Liver (tissue), 3 donors: ENCODE results near the gene PIGH.

ENCODE experiments used
- EGR1 ChIP-seq, 2 donors: IDR thresholded peaks; 2 replicates each; pipeline ENCODE4 v1.6.1; 2016 to 2018; ENCODE audit warnings: antibody characterized with exemption in 2 of 2, low read depth in 2 of 2
- FOXA2 ChIP-seq: IDR thresholded peaks from 2 replicates; pipeline ENCODE4 v1.6.1; 2016; ENCODE audit warnings: antibody characterized with exemption
- GABPA ChIP-seq, 2 donors: IDR thresholded peaks in 1 of 2; conservative IDR thresholded peaks in 1 of 2; 2 replicates each; pipeline ENCODE4 v1.6.1; 2016; ENCODE audit warnings: antibody characterized with exemption in 2 of 2, mild to moderate bottlenecking in 1 of 2, moderate library complexity in 1 of 2
- JUND ChIP-seq, 2 donors: IDR thresholded peaks; 2 replicates each; pipeline ENCODE4 v1.6.1; 2016; ENCODE audit warnings: antibody characterized with exemption in 2 of 2
- RAD21 ChIP-seq, 2 donors: IDR thresholded peaks; 2 replicates each; pipeline ENCODE4 v1.6.1; 2016; ENCODE audit warnings: antibody characterized with exemption in 2 of 2, mild to moderate bottlenecking in 2 of 2
- RXRA ChIP-seq, 2 donors: IDR thresholded peaks; 2 replicates each; pipeline ENCODE4 v1.6.1; 2017 to 2018; ENCODE audit warnings: antibody characterized with exemption in 2 of 2, mild to moderate bottlenecking in 1 of 2
- SP1 ChIP-seq: IDR thresholded peaks from 2 replicates; pipeline ENCODE4 v1.6.1; 2018; ENCODE audit warnings: antibody characterized with exemption, mild to moderate bottlenecking
- TAF1 ChIP-seq: conservative IDR thresholded peaks from 2 replicates; pipeline ENCODE4 v1.6.1; 2016; ENCODE audit warnings: antibody characterized with exemption, mild to moderate bottlenecking
- YY1 ChIP-seq: IDR thresholded peaks from 2 replicates; pipeline ENCODE4 v1.6.1; 2016; ENCODE audit warnings: antibody characterized with exemption, mild to moderate bottlenecking
- TF ChIP-seq, protein P1 (sequence below): fragments of 150-350 bp; IDR thresholded peaks from 2 replicates; pipeline ENCODE4 v1.5.1; 2017; ENCODE audit warnings: improper control_type of control experiment, low read depth, low read length; ENCODE audit not compliant: missing input control
- TF ChIP-seq, protein P2 (sequence below): IDR thresholded peaks from 2 replicates; pipeline ENCODE4 v1.6.1; 2016; ENCODE audit warnings: antibody characterized with exemption
- TF ChIP-seq, protein P3 (sequence below): IDR thresholded peaks from 2 replicates; pipeline ENCODE4 v1.6.1; 2016; ENCODE audit warnings: antibody characterized with exemption, mild to moderate bottlenecking
- TF ChIP-seq, protein P4 (sequence below): IDR thresholded peaks from 2 replicates; pipeline ENCODE4 v1.6.1; 2016; ENCODE audit warnings: antibody characterized with exemption
- TF ChIP-seq, protein P5 (sequence below): IDR thresholded peaks from 2 replicates; pipeline ENCODE4 v1.6.1; 2016; ENCODE audit warnings: antibody characterized with exemption
- donor health status: healthy.
- donor health status: healthy.

DNA sequence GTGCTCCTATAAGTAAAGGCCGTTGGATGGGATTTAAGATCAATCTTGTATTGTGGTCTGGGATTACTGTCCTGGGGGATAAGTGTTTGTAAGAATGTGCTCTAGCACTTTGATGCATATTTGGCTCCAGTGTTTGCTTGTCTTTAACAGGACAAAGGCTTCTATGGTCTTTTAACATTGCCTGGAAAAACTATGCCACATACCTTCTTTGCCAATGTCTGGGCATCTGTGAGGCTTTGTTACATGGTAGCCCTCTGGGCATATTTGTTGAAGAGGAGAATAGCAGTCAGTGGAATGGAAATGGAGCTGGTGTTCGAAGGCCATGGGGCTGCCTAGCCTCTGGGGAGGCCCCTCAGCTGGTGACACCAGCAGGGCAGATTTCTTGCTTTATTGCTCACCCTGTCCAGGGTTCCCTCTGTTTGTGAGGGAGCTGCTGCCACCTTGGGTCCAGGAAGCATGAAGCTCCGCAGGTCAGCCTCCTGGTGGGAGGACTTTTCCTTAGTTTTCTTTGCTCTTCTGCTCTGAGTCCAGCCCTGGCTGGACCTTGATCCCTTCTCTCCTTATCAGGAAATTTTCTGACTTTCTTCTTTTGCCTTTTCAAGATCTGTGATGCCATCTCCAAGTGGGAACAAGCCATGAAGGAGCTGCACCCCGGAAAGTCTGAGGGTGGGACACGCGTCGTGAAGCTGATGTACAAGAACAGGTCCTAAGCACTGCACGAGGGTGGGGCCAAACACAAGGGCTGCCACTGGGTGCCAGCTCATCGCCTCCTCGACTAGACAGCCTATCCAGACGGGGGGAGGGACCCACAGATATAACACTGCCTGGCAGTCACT lies 19.5 kb downstream of the PIGH start:
- TF ChIP-seq, protein P1, sequence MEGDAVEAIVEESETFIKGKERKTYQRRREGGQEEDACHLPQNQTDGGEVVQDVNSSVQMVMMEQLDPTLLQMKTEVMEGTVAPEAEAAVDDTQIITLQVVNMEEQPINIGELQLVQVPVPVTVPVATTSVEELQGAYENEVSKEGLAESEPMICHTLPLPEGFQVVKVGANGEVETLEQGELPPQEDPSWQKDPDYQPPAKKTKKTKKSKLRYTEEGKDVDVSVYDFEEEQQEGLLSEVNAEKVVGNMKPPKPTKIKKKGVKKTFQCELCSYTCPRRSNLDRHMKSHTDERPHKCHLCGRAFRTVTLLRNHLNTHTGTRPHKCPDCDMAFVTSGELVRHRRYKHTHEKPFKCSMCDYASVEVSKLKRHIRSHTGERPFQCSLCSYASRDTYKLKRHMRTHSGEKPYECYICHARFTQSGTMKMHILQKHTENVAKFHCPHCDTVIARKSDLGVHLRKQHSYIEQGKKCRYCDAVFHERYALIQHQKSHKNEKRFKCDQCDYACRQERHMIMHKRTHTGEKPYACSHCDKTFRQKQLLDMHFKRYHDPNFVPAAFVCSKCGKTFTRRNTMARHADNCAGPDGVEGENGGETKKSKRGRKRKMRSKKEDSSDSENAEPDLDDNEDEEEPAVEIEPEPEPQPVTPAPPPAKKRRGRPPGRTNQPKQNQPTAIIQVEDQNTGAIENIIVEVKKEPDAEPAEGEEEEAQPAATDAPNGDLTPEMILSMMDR: no peak
- no peak for TF ChIP-seq TAF1
- TF ChIP-seq SP1: no peak
- no peak for TF ChIP-seq YY1
- TF ChIP-seq, protein P2, sequence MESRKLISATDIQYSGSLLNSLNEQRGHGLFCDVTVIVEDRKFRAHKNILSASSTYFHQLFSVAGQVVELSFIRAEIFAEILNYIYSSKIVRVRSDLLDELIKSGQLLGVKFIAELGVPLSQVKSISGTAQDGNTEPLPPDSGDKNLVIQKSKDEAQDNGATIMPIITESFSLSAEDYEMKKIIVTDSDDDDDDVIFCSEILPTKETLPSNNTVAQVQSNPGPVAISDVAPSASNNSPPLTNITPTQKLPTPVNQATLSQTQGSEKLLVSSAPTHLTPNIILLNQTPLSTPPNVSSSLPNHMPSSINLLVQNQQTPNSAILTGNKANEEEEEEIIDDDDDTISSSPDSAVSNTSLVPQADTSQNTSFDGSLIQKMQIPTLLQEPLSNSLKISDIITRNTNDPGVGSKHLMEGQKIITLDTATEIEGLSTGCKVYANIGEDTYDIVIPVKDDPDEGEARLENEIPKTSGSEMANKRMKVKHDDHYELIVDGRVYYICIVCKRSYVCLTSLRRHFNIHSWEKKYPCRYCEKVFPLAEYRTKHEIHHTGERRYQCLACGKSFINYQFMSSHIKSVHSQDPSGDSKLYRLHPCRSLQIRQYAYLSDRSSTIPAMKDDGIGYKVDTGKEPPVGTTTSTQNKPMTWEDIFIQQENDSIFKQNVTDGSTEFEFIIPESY: no peak
- TF ChIP-seq, protein P3, sequence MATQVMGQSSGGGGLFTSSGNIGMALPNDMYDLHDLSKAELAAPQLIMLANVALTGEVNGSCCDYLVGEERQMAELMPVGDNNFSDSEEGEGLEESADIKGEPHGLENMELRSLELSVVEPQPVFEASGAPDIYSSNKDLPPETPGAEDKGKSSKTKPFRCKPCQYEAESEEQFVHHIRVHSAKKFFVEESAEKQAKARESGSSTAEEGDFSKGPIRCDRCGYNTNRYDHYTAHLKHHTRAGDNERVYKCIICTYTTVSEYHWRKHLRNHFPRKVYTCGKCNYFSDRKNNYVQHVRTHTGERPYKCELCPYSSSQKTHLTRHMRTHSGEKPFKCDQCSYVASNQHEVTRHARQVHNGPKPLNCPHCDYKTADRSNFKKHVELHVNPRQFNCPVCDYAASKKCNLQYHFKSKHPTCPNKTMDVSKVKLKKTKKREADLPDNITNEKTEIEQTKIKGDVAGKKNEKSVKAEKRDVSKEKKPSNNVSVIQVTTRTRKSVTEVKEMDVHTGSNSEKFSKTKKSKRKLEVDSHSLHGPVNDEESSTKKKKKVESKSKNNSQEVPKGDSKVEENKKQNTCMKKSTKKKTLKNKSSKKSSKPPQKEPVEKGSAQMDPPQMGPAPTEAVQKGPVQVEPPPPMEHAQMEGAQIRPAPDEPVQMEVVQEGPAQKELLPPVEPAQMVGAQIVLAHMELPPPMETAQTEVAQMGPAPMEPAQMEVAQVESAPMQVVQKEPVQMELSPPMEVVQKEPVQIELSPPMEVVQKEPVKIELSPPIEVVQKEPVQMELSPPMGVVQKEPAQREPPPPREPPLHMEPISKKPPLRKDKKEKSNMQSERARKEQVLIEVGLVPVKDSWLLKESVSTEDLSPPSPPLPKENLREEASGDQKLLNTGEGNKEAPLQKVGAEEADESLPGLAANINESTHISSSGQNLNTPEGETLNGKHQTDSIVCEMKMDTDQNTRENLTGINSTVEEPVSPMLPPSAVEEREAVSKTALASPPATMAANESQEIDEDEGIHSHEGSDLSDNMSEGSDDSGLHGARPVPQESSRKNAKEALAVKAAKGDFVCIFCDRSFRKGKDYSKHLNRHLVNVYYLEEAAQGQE: no peak
- TF ChIP-seq RAD21 (IDR thresholded peaks at IDR 0.05): no peak
- TF ChIP-seq JUND (IDR thresholded peaks at IDR 0.05): no peak
- TF ChIP-seq EGR1 (IDR thresholded peaks at IDR 0.05; ENCODE audit: low read depth in 2 of 2): no peak
- TF ChIP-seq, protein P4, sequence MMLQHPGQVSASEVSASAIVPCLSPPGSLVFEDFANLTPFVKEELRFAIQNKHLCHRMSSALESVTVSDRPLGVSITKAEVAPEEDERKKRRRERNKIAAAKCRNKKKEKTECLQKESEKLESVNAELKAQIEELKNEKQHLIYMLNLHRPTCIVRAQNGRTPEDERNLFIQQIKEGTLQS: no peak
- TF ChIP-seq GABPA (IDR thresholded peaks at IDR 0.05 in 1 of 2, conservative IDR thresholded peaks at IDR 0.05 in 1 of 2): no peak
- TF ChIP-seq, protein P5, sequence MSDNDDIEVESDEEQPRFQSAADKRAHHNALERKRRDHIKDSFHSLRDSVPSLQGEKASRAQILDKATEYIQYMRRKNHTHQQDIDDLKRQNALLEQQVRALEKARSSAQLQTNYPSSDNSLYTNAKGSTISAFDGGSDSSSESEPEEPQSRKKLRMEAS: no peak
- no peak for TF ChIP-seq RXRA (IDR thresholded peaks at IDR 0.05)
- no peak for TF ChIP-seq FOXA2
